HG03565 (cell line): ENCODE results near the gene FNDC10.
A peak's percentile ranks its signal among the peaks of the same experiment; 100 is the strongest.
"Not testable (repeated sequence)": the region's sequence is repeated elsewhere in the genome, so short reads cannot be mapped to it uniquely, and the experiment has no call there.

Source experiments
- ATAC-seq: cut with Tn5 transposase; IDR thresholded peaks from one replicate; pipeline ENCODE4 v1.9.1; 2021; ENCODE audit warnings: mild to moderate bottlenecking, moderate library complexity; ENCODE audit not compliant: unreplicated experiment

The FNDC10 gene

GRCh38 chr1:1599030-1599934 lies 653 bp downstream of the FNDC10 start:
- ATAC-seq = no peak

GRCh38 chr1:1598720-1599029 lies 1.3 kb downstream of the FNDC10 start:
- ATAC-seq = no peak

GRCh38 chr1:1598051-1598719 lies 1.8 kb downstream of the FNDC10 start:
- no peak for ATAC-seq

GRCh38 chr1:1597275-1597930 lies 2.5 kb downstream of the FNDC10 start:
- no peak for ATAC-seq

GRCh38 chr1:1596493-1597274 lies 3.3 kb downstream of the FNDC10 start:
- no peak for ATAC-seq

GRCh38 chr1:1595341-1595740 lies 4.6 kb downstream of the FNDC10 start:
- not testable (repeated sequence) for ATAC-seq

- no peak for ATAC-seq
Measured at GRCh38 chr1:1594602-1595260, 5.2 kb downstream of the FNDC10 start.

GRCh38 chr1:1593834-1594601 lies 5.9 kb downstream of the FNDC10 start:
- no peak for ATAC-seq

GRCh38 chr1:1591452-1591851 lies 8.5 kb downstream of the FNDC10 start:
- ATAC-seq = no peak

GRCh38 chr1:1583347-1584010 lies 16.5 kb downstream of the FNDC10 start:
- ATAC-seq = no peak

- ATAC-seq = no peak
Measured at GRCh38 chr1:1582585-1583346, 17.2 kb downstream of the FNDC10 start.

- ATAC-seq = no peak
Measured at GRCh38 chr1:1578371-1578940, 21.5 kb downstream of the FNDC10 start.

GRCh38 chr1:1577367-1578011 lies 22.4 kb downstream of the FNDC10 start:
- no peak for ATAC-seq

- ATAC-seq = peak; percentile 85
Measured at GRCh38 chr1:1574721-1575537, 25.0 kb downstream of the FNDC10 start, which contains the start of gene SSU72. Gene SSU72, minus strand, starts transcription at chr1:1574863. Its CDS starts 306 bp downstream, at chr1:1574557.

GRCh38 chr1:1573843-1574720 lies 25.9 kb downstream of the FNDC10 start:
- ATAC-seq = peak; percentile 48

GRCh38 chr1:1569341-1569740 lies 30.6 kb downstream of the FNDC10 start:
- no peak for ATAC-seq
